GM21390 (cell line): Measurements from ENCODE around the gene ACOX2.

ENCODE experiments used
- ATAC-seq: cut with Tn5 transposase; IDR thresholded peaks from one replicate; pipeline ENCODE4 v1.9.1; 2021; ENCODE audit not compliant: unreplicated experiment

Gene ACOX2

GRCh38 chr3:58514405-58514804 lies 22.6 kb downstream of the ACOX2 start:
- ATAC-seq: no peak

DNA sequence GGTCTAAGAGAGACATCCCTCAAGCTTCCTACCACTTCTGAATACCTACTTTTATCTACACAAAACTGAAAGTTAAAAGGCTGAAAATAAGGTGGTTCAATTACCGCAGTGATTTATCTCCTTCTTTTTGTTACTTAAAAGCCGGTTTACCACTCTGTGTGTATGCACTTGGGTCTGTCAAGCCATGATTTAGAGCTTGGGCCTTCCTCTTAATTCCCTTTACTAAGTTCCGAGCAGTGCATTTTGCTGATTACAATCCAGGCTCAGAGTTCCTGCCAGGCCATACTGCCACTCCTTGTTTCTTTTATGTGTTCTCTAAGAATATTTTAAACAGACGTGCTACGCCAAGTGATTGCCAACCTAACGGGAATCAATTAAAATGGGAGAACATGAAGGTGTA lies 28.6 kb downstream of the ACOX2 start:
- ATAC-seq: no peak

GRCh38 chr3:58507356-58508078 lies 29.5 kb downstream of the ACOX2 start:
- no peak for ATAC-seq

- no peak for ATAC-seq
Observed at GRCh38 chr3:58502872-58503271, 34.1 kb downstream of the ACOX2 start.

GRCh38 chr3:58497097-58497496 lies 39.9 kb downstream of the ACOX2 start:
- no peak for ATAC-seq

DNA sequence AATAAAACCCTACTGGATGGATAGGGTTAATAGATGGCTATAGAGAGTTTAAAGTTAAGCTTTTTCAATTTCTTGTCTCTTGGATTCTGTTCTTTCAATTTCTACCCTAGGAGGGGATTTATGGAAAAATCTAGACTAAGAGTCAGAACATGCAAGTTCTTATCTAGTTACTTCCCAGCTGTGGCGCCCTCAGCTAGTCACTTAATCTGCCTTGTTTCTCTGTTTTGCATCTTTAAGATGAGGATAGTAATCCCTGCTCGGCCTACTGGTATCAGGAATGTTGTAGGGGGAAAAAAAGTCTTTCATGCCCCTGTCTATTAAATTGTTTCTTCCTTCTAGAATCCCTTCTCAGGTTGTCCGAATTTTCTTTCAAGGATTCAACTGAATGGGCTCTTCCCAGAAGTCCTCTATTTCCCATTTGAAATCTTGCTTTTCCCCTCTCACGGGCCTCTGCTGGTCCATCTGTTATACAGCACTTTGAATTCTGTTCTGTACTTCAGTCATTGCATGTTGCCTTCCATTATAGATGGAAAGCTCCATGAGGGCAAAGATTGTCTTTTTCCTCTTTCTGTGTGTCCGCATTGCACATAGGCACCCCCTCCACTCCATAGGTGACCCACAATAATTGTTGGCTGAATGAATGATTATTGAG lies 40.7 kb downstream of the ACOX2 start:
- ATAC-seq: no peak

- no peak for ATAC-seq
Observed at GRCh38 chr3:58495101-58495500, 41.9 kb downstream of the ACOX2 start.

- no peak for ATAC-seq
Observed at GRCh38 chr3:58494107-58494506, 42.9 kb downstream of the ACOX2 start.

DNA sequence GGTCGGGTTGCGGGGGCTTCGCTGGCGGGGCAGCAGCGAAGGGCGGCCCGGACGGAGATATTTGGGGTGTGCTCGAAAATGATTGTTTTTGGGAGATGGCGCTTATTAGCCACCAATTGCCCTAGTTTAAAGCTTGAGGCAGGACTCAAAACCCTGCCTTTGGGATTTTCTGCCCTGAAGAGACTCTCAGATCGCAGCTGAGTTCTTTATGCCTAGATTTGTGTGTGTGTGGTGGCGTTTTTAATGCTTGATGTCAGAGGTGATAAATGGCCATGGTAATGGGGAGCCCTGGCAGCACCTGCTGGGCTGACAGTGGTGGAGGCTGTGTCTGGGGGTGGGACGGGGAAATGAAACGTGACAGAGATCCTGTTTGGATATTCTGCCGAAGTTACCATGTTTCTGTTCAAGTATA lies 44.5 kb downstream of the ACOX2 start:
- peak; percentile 24 for ATAC-seq

GRCh38 chr3:58491506-58492402 lies 45.2 kb downstream of the ACOX2 start, which contains the start of gene KCTD6:
Gene KCTD6, plus strand, starts transcription at chr3:58492096. Its CDS starts 6,660 bp downstream, at chr3:58498756.
- peak; percentile 94 for ATAC-seq

DNA sequence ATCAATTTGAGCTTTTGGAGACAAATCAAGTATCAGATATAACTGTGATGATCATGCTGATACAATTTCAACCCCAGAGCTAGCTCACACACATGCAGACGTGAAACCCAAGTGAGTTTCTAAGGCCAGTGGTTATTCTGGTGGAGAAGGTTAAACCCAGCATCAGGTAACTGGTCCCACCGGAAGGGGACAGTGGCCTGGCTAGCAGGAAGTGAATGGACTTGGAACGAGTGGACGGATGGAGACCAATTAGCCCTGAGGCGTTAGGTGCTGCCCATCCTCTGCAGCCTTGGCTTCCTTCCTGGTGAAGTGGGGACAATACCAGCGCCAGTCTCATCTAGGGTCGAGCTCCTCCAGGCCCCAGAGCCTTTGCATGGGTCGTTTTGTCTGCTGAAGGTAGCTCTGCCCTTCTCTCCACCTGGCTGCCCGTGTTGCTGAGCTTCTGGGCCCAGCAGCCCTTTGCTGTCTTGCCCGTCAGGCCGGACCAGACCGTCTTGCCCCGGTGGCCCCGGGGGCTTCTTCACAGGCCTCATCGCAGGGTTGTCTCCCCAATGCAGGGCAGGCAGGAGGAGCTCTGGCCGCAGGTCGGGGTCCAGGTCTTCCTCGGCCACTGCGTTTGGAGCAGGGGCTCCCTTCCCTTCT lies 46.0 kb downstream of the ACOX2 start:
- ATAC-seq: no peak

DNA sequence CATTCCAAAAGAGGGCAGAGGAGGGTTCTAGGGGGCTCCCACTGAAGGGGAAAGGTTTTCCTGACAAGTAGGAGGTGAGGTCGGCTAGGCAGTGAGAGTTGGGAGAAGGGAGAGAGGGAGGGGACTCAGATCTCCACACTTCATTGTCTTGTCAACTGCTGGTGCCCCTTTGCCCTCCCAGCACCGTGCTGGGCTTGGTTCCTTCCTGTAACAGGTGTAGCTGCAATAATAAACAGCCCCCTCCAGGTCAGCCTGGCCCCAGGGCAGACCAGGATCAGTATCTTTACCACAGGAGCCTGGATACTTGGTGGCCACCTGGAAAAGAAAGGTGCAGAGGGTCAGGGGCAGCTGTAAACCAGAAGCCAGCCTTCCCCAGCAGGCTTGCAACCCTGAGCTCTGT lies 48.0 kb downstream of the ACOX2 start:
- ATAC-seq: no peak

GRCh38 chr3:58487140-58487886 lies 49.7 kb downstream of the ACOX2 start:
- no peak for ATAC-seq

DNA sequence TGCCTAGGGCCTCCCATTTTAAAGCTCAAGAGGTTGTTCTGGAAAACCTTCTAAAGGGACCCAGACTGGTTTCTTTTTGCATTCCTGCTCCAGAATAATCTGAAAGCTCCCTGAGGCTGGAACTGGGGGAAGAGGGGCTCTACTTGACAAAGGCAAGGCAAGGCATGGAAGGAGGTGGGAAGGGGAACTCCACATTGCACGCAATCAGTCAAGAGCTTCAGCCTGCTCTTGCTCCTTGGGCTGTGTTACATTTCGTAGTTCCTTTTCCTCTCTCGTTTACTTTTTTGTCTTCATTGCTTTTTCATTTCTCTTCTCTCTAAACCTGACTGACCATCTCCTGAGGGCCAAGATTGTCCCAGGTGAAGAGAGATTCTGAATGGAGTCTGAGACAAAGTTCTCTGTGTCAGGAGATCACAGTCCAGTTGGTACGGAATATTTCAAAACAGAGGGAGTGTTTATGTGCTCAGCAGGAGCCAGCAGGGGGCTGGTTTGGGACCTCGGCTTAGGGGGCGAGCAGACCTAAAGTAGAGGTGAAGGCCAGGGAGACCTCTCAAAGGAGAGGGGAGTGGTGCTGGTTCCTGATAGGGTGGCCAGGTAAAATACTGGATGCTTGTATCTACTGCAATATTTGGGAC lies 51.1 kb downstream of the ACOX2 start:
- no peak for ATAC-seq

GRCh38 chr3:58484722-58485069 lies 52.3 kb downstream of the ACOX2 start:
- ATAC-seq: no peak

- no peak for ATAC-seq
Observed at GRCh38 chr3:58484045-58484721, 52.8 kb downstream of the ACOX2 start.

GRCh38 chr3:58482917-58483636 lies 53.9 kb downstream of the ACOX2 start:
- ATAC-seq: no peak

- no peak for ATAC-seq
Observed at GRCh38 chr3:58480309-58480708, 56.7 kb downstream of the ACOX2 start.

DNA sequence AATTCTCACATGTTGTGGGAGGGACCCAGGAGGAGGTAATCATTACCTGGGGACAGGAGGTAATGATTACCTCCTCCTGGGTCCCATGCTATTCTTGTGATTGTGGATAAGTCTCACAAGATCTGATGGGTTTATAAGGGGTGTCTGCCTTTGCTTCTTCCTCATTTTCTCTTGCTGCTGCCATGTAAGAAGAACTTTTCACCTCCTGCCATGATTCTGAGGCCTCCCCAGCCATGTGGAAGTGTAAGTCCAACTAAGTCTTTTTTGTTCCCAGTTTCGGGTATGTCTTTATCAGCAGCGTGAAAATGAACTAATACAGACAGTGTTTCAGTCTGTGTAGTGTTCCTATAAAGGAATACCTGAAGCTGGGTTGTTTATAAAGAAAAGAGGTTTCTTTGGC lies 58.2 kb downstream of the ACOX2 start:
- ATAC-seq: no peak
